Mammary epithelial cell (primary cell): ENCODE results near the gene CBLB.

Experiments
- EZH2 ChIP-seq: IDR thresholded peaks from 2 replicates; pipeline ENCODE4 v1.6.1; 2012; ENCODE audit warnings: low read length, inconsistent platforms, borderline replicate concordance
- TF ChIP-seq, protein P1 (sequence below), 2 donors: IDR thresholded peaks in 1 of 2; conservative IDR thresholded peaks in 1 of 2; 2 replicates each; pipeline ENCODE4 v1.5.1; 2011 to 2012; ENCODE audit warnings: inconsistent platforms in 2 of 2, low read length in 2 of 2, mild to moderate bottlenecking in 2 of 2, control low read depth in 1 of 2, low read depth in 1 of 2; ENCODE audit not compliant: insufficient read depth in 1 of 2; ENCODE audit errors: extremely low read depth in 1 of 2

DNA sequence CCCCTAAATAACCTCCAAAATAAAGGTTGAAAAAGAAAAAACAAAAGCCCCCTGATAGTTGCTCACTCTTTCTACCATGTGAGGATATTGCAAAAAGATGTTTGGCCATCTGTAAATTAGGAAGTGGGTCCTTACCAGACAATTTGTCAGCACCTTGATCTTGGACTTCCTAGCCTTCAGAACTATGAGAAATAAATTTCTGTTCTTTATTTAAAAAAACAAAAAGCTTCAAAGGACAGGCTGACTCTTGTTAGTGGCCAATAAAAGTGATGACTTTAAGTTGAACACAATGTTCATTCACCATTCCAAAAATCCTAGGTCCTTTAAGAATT is 103.5 kb downstream of the CBLB start:
- TF ChIP-seq, protein P1, sequence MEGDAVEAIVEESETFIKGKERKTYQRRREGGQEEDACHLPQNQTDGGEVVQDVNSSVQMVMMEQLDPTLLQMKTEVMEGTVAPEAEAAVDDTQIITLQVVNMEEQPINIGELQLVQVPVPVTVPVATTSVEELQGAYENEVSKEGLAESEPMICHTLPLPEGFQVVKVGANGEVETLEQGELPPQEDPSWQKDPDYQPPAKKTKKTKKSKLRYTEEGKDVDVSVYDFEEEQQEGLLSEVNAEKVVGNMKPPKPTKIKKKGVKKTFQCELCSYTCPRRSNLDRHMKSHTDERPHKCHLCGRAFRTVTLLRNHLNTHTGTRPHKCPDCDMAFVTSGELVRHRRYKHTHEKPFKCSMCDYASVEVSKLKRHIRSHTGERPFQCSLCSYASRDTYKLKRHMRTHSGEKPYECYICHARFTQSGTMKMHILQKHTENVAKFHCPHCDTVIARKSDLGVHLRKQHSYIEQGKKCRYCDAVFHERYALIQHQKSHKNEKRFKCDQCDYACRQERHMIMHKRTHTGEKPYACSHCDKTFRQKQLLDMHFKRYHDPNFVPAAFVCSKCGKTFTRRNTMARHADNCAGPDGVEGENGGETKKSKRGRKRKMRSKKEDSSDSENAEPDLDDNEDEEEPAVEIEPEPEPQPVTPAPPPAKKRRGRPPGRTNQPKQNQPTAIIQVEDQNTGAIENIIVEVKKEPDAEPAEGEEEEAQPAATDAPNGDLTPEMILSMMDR (conservative IDR thresholded peaks at IDR 0.05 in 1 of 2, IDR thresholded peaks at IDR 0.05 in 1 of 2; ENCODE audit: extremely low read depth in 1 of 2, insufficient read depth in 1 of 2, low read depth in 1 of 2, low read length in 2 of 2): no peak
- TF ChIP-seq EZH2: no peak
